Nephron progenitor cell (in vitro differentiated cells): ENCODE results near the gene CCDC88C.

Experiments
- DNase-seq: peaks from one replicate; pipeline ENCODE4 v3.0.0; 2021
- H3K27ac Mint-ChIP-seq: 2 replicates; pipeline ENCODE4 v1.8.0; 2021; ENCODE audit warnings: mild to moderate bottlenecking, moderate library complexity, mixed read lengths
- H3K27me3 Mint-ChIP-seq: 2 replicates; pipeline ENCODE4 v1.8.0; 2021; ENCODE audit warnings: mild to moderate bottlenecking, low read depth, mixed read lengths; ENCODE audit not compliant: poor library complexity
- H3K36me3 Mint-ChIP-seq: 2 replicates; pipeline ENCODE4 v1.8.0; 2021; ENCODE audit warnings: low read depth, mixed read lengths
- H3K4me1 Mint-ChIP-seq: 2 replicates; pipeline ENCODE4 v1.8.0; 2021; ENCODE audit warnings: mixed read lengths
- H3K4me3 Mint-ChIP-seq: 2 replicates; pipeline ENCODE4 v1.8.0; 2021; ENCODE audit warnings: mild to moderate bottlenecking, moderate library complexity, mixed read lengths
- H3K9me3 Mint-ChIP-seq: 2 replicates; pipeline ENCODE4 v1.8.0; 2021; ENCODE audit warnings: mild to moderate bottlenecking, moderate library complexity, mixed read lengths
- TF ChIP-seq, protein P1 (sequence below): fragments of 200-600 bp; sonication (generic); IDR thresholded peaks from 2 replicates; pipeline ENCODE4 v1.5.0; 2021; ENCODE audit warnings: antibody characterized with exemption

Gene CCDC88C

DNA sequence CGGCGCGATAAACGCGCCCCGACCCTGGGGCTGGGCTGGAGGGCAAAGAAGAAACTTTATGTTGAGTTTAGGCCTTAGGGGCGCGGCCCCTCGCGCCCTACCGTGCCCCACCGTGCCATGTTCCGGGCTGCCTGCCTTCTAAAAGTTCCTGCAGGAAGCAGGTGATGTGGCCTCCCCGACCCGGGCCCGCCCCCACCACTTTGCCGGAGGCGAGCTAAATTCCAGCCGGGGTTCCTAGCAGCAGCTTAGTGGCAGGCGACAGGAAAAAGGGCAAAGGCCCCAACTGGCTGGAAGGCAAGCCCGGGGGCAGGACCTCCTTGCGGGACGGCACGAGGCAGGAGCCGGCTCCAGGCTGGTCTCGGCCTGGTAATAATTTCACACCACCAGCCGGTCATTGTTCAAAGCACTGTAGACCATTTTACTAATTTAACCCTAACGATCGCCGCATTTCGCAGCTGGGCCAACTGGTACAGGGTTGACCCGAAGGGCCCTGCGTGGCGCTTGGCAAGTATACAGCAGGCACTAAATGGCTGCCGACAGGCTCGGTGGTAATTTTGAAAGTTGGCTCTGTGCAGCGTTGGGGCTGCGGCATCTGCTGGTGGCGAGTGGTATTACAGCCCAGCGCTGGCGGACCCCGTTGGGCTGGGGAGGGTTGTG is 895 bp upstream of the CCDC88C start:
- DNase-seq, result peak; percentile 87
- TF ChIP-seq, protein P1, sequence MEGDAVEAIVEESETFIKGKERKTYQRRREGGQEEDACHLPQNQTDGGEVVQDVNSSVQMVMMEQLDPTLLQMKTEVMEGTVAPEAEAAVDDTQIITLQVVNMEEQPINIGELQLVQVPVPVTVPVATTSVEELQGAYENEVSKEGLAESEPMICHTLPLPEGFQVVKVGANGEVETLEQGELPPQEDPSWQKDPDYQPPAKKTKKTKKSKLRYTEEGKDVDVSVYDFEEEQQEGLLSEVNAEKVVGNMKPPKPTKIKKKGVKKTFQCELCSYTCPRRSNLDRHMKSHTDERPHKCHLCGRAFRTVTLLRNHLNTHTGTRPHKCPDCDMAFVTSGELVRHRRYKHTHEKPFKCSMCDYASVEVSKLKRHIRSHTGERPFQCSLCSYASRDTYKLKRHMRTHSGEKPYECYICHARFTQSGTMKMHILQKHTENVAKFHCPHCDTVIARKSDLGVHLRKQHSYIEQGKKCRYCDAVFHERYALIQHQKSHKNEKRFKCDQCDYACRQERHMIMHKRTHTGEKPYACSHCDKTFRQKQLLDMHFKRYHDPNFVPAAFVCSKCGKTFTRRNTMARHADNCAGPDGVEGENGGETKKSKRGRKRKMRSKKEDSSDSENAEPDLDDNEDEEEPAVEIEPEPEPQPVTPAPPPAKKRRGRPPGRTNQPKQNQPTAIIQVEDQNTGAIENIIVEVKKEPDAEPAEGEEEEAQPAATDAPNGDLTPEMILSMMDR, result peak; percentile 94
- H3K4me3 Mint-ChIP-seq, result peak overlapping the region; percentile 34
- H3K36me3 Mint-ChIP-seq, result peaks cover 16% of the 10 kb centered on the region
- no peaks in the 10 kb centered on the region for H3K9me3 Mint-ChIP-seq
- H3K27ac Mint-ChIP-seq, result no peak overlapping the region
- H3K27me3 Mint-ChIP-seq, result peaks cover 5% of the 10 kb centered on the region
- peaks cover 51% of the 10 kb centered on the region for H3K4me1 Mint-ChIP-seq

DNA sequence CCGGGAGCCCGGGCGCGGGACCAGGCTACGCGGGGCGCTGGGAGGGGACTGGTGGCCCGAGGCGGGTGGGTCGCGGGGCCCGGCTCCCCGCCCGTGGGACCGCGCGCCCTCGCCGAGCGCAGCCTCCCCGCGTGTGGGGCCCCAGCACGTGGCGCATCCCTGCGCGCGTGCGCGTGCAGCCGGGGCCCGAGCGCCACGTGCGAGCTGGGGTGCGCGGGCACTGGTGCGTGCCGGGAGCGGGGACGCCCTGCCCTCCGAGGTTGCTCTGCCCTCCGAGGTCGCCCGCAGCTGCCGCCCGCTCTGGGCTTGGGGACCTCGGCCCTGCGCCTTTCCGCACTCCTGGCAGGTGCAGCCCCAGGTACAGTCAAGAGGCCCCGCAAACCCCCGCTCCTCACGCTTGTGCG is 365 bp upstream of the CCDC88C start:
- Mint-ChIP-seq H3K27me3 (peaks cover 5% of the 10 kb centered on the region), H3K27ac (no peak overlapping the region), H3K9me3 (no peaks in the 10 kb centered on the region), H3K4me1 (peaks cover 55% of the 10 kb centered on the region), H3K4me3 (peak overlapping the region; percentile 34), H3K36me3 (peaks cover 20% of the 10 kb centered on the region)
- peak; percentile 64 for DNase-seq
- TF ChIP-seq, protein P1, result no peak

DNA sequence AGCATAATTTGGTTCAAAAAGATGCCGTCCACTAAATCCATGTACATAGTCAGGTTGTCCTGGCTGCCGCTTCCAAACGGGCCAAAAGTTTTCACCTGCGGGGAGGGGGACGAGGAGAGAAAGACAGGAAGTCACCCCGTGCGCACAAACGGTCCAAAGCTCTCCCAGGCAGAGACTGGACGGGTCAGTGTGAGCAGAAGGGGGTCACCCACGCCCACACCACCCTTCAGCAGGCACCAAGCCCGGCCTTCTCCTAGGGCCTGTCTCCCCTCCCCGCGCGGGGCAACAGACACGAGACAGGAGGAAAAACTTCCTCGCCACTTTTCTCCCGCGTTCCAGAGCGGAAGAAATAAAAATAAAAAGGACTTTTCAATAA is 888 bp downstream of the CCDC88C start:
- TF ChIP-seq, protein P1, result no peak
- peaks cover 5% of the 10 kb centered on the region for H3K27me3 Mint-ChIP-seq
- no peaks in the 10 kb centered on the region for H3K9me3 Mint-ChIP-seq
- H3K27ac Mint-ChIP-seq, result no peak overlapping the region
- peaks cover 60% of the 10 kb centered on the region for H3K4me1 Mint-ChIP-seq
- peaks cover 26% of the 10 kb centered on the region for H3K36me3 Mint-ChIP-seq
- DNase-seq, result no peak
- peak overlapping the region; percentile 93 for H3K4me3 Mint-ChIP-seq

DNA sequence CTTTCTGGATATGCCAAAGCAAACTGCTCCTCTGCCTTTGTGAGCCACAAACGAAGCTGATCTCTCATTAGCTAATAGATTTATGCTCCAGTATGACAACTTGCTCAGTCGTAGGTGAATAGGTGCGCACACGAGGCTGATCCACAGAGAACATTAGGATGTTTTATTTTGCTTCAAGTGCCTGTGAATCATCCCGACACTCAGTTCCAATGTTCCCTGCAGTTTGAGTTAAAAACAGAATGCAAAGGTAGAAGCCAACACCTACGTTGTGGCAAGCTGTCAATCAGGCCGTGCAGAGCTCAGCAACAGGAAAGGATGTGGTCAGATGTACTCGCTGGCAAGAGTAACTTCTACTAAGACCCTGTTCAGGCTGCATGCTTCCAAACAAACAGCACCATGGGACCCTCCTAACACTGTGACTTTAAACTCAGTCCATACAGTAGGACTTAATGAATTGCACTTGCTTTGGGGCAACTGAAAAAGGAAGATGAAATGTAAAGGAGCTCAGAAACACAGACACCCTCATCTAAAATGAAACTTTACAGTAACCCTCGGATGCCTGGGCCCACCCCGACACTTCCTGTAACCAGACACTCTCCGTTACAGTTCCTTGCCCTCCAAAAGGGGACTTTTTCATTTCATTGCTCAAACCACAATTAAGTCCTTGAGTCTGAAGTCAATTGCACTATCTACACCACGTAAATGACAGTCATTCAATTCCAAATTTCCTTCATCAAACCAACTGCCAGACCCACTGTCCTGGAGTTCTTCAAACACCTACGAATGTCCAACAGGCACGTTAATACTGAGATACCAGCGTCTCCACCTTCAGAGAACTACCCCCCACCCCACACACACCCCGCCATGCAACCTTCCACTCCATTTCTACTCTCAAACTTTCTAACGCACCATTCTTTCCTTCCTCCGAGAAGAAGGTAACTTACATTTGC is 1.6 kb downstream of the CCDC88C start:
- Mint-ChIP-seq H3K27me3 (peaks cover 5% of the 10 kb centered on the region), H3K27ac (peak overlapping the region; percentile 61), H3K4me1 (peaks cover 62% of the 10 kb centered on the region), H3K4me3 (peak overlapping the region; percentile 93), H3K9me3 (no peaks in the 10 kb centered on the region), H3K36me3 (peaks cover 31% of the 10 kb centered on the region)
- DNase-seq, result no peak
- TF ChIP-seq, protein P1, result no peak

DNA sequence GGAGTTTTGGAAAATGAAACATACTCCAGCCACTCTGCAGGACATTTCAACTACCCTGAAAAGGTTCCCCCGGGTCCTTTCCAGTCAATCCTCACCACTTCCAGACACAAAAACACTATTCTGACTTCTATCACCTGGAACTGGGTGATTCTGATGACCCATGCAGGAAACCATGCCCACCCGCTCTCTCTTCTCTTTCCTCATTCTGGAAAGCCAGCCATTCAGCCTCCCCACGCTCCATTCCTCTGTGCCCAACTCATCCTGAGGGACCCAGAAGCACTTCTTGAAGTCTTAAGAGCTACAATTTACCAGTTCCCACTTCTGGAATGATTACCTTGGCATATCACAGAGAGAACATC is 3.2 kb downstream of the CCDC88C start:
- peaks cover 5% of the 10 kb centered on the region for H3K27me3 Mint-ChIP-seq
- no peak for DNase-seq
- H3K4me3 Mint-ChIP-seq, result peak overlapping the region; percentile 82
- H3K27ac Mint-ChIP-seq, result peak overlapping the region; percentile 93
- peaks cover 72% of the 10 kb centered on the region for H3K4me1 Mint-ChIP-seq
- TF ChIP-seq, protein P1, result no peak
- H3K36me3 Mint-ChIP-seq, result peaks cover 39% of the 10 kb centered on the region
- no peaks in the 10 kb centered on the region for H3K9me3 Mint-ChIP-seq
